Thoracic aorta endothelial cell (primary cell): Measurements from ENCODE around the gene ZNF470. TPM values are rescaled to one million over a fixed set of nuclear protein-coding genes. Genes with fewer than 3 reads are reported as not detected.

Experiments used
- total RNA-seq: library from RNA; depleted of rRNA; stranded (reverse); fragments of >200 nt; gene quantifications from 2 replicates; pipeline ENCODE4 v1.2.3, GENCODE V29; 2012

ZNF470 gene
- 3.5 and 3.7 TPM in 2 replicates for total RNA-seq

DNA sequence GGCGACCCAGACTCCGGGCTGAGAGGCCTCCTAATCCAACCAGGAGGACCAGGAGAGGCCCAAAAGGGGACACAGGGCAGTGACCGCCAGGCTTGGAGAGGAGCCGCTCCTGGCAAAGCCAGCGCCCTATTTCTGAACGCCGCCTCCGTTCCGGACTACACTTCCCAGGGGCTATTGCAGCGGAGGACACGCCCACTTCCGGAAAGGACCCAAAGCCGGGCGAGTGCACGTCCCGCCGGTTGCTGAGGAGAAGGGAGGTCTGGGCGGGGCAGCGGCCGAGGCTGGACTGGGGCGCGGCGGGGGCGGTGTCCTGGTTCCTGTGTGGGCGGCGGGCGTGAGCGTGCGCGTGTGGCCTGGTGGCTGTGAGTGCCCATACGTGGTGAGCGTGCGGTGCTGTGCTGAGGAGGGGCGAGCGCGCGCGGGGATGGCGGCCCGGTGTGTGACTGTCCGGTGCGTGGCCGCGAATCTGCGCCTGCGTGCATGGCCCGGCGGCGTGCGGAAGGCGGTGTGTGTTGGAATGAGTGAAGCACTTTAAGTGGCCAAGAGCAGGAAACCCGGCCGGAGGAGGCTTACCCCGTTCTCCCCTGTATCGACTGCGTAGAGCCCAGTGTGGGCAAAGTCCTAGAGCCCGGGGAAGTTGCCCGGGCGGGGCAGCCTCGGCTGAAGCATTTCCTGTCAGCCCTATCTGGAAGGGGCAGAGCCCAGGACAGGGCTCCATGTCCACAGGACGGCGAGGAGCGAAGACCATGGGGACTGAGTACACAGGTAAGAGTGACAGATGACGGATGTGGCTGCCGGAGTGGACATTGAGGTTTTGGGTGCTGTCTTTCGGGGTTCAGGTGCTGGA lies at the start of gene ZNF470:
Gene ZNF470 (plus strand): TSS at position 195 of the 847 bp plus-strand sequence. CDS start 2,844 bp downstream, outside the sequence.

DNA sequence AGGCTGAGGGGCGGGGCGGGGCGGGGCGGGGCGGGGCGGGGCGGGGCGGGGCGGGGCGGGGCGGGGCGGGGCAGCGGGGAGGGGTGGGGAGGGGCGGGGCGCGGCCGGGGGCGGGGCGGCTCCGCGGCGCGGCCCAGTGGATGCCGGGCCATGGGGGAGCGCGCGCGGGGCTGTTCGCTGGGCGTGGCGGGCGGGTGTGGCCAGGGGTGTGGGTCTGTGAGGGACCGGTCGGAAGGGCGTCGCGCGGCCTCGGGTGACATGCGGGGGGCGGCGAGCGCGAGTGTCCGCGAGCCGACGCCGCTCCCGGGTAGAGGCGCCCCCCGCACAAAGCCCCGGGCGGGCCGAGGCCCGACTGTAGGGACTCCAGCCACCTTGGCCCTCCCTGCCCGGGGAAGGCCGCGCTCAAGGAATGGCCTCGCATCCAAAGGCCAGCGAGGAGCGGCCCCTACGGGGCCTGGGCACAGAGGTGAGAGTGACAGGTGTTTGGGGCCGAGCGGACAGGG lies 28.5 kb upstream of the ZNF470 start, which contains the start of gene ZFP28:
Gene ZFP28 (plus strand): TSS at position 188 of the 503 bp plus-strand sequence. CDS start 71 bp downstream, at position 259.

GRCh38 chr19:56594783-56595547 lies 27.7 kb downstream of the ZNF470 start, which contains the start of gene ZNF71:
Gene ZNF71, plus strand, starts transcription at chr19:56595302. Its CDS starts 6,257 bp downstream, at chr19:56601559.

Other genes with a start within 250 kb of the ZNF470 start
- 1.0 and 2.3 TPM in 2 replicates for gene ZNF582, start 173.9 kb upstream of the ZNF470 start, total RNA-seq
- 4.0 and 4.9 TPM in 2 replicates for gene ZNF583, start 163.1 kb upstream of the ZNF470 start, total RNA-seq
- 3.4 and 4.1 TPM in 2 replicates for gene ZNF667, start 90.1 kb upstream of the ZNF470 start, total RNA-seq
- 2.1 and 2.7 TPM in 2 replicates for gene ZNF471, start 59.6 kb upstream of the ZNF470 start, total RNA-seq
- gene ZFP28, start 28.5 kb upstream of the ZNF470 start, total RNA-seq = 8.3 and 9.2 TPM in 2 replicates
- gene ZNF71, start 27.8 kb downstream of the ZNF470 start, total RNA-seq = 7.8 and 8.9 TPM in 2 replicates
- 0.14 TPM in 1 of 2 replicates, not detected in the other for gene SMIM17, start 75.7 kb downstream of the ZNF470 start, total RNA-seq
- 0.14 TPM in 1 of 2 replicates, not detected in the other for gene ZNF835, start 104.3 kb downstream of the ZNF470 start, total RNA-seq